HT-29 (cell line): Measurements from ENCODE around the gene CPEB3. TPM values are rescaled to one million over a fixed set of nuclear protein-coding genes. Genes with fewer than 3 reads are reported as not detected.
"Not testable (repeated sequence)": the region's sequence is repeated elsewhere in the genome, so short reads cannot be mapped to it uniquely, and the experiment has no call there.

Experiments
- DNase-seq: peaks from one replicate; pipeline ENCODE4 v3.0.0-alpha.2; 2015; ENCODE audit warnings: low spot score
- total RNA-seq: library from RNA; depleted of rRNA; stranded (reverse); fragments of >200 nt; shearing (Covaris generic); gene quantifications from 2 replicates; pipeline ENCODE4 v1.2.3, GENCODE V29; 2014

Gene CPEB3
- total RNA-seq, 1 experiment from 2014 or later: 0.74 TPM

DNA sequence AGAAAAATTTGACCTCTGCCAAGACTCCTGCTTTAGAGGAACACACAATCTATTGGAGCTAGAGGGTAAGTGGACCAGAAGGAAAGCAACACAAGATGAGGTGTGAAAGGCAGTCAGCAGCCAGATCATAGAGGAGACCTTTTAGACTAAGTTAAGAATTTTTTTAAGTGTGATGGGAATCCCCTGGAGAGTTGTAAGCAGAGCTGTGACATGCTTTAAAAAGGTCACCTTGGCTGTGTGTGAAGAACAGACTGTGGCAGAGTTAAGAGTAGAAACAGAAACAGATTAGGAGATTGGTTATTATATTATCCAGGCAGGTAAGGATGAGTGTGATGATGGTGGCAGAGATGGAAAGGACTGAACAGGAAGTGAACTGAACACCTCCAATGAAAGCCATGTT lies 23.5 kb downstream of the CPEB3 start:
- no peak for DNase-seq

DNA sequence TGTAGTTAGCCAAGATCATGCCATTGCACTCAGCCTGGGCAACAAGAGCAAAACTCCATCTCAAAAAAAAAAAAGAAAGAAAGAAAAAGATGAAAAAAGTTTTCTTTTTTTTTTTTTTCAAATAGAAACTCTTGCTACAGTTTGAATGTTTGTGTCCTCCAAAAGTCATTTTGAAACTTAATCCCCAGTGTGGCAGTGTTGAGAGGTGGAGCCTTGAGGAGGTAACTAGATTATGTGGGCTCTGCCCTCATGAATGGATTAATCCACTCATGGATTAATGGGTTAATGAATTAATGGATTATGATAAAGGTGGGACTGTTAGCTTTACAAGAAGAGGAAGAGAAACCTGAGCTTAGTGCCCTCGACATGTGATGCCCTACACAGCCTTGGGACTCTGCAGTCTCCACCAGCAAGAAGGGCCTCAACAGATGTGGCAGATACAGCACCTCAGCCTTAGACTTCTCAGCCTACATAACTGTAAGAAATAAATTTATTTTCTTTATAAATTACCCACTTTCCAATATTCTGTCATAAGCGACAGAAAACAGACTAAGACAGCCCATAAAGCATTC lies 25.1 kb downstream of the CPEB3 start:
- no peak for DNase-seq

- no peak for DNase-seq
Observed at GRCh38 chr10:92264249-92264648, 26.6 kb downstream of the CPEB3 start.

DNA sequence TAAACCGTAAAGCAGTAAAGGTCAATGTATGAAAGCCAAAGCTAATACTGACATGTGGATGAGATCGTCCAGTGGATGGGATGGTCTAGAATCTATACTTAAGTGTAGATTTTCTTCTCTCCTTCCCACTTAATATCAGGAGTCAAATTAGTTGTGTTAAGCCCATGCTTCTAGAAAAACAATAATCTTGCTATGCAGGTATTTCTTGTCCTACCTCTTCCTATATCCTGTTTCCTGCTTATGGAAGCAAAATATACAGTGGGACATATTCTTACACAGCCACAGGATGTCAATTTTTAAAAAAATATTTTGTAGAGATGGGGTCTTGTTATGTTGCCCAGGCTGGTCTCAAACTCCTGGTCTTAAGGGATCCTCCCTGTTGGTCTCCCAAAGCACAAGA lies 27.5 kb downstream of the CPEB3 start:
- DNase-seq: no peak

GRCh38 chr10:92248566-92248965 lies 42.3 kb downstream of the CPEB3 start:
- no peak for DNase-seq

DNA sequence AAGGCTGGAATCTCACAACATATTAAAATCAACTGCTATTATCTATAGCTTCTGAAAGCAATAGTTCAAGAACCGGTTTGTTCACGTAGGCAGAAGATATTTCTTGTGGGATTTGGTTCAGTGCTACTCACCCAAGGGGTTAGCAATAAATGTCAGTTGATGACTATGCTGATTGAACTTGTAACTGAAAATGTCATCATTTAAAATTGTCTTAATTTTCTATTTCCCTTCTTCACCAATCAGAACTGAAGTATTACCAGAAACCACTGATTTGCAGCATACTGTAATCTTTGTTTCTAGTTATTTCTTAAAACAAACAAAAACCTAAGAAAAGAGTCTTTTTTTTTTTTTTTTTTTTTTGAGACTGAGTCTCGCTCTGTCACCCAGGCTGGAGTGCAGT lies 46.1 kb downstream of the CPEB3 start:
- no peak for DNase-seq

GRCh38 chr10:92242910-92243671 lies 47.8 kb downstream of the CPEB3 start:
- peak; percentile 71 for DNase-seq

DNA sequence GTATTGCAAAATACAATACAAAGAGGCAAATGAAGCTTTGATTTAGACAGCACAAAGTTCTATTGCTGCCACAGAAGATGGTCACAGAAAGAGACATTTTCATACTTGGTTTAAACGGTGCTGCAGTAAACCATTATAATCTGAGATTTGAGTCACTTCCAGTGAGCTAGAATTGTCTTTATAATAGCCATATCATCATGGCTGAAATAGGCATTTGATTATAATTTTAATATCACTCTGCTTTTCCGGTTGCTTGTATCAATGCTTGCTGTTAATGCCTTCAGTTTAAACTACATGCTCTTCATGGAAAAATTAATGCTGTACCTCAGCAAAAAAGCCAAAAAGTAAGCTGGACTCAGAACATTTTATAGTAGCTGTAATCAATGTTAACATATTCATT lies 48.5 kb downstream of the CPEB3 start:
- DNase-seq: no peak

- no peak for DNase-seq
Observed at GRCh38 chr10:92241501-92241900, 49.4 kb downstream of the CPEB3 start.

- DNase-seq: peak; percentile 27
Observed at GRCh38 chr10:92241158-92241500, 49.7 kb downstream of the CPEB3 start.

GRCh38 chr10:92240289-92241157 lies 50.4 kb downstream of the CPEB3 start:
- peak; percentile 76 for DNase-seq

- DNase-seq: peak; percentile 39
Observed at GRCh38 chr10:92239600-92240288, 51.1 kb downstream of the CPEB3 start.

DNA sequence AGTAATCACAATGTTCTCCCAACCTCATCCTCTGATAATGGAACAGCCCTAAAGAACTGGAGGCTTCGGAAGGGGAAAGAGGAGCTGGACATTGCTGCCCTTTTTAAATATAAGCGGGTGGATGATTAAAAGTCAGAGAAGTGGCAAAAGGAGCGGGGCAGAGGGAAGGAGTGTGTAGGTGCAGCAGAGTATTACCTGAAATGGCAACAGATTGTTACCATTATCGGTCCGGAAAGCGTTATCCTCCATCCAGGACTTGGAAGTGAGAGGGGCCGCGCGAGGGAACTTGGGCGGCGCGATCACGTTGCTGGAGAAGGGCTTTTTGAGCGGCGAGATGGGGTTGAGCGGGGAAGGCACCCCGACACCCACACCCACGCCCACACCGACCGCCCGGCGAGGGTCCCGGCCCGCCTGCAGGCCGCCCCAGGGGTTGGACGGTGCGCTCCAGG lies 51.7 kb downstream of the CPEB3 start:
- peak; percentile 17 for DNase-seq

GRCh38 chr10:92238586-92239098 lies 52.2 kb downstream of the CPEB3 start:
- DNase-seq: peak; percentile 3

DNA sequence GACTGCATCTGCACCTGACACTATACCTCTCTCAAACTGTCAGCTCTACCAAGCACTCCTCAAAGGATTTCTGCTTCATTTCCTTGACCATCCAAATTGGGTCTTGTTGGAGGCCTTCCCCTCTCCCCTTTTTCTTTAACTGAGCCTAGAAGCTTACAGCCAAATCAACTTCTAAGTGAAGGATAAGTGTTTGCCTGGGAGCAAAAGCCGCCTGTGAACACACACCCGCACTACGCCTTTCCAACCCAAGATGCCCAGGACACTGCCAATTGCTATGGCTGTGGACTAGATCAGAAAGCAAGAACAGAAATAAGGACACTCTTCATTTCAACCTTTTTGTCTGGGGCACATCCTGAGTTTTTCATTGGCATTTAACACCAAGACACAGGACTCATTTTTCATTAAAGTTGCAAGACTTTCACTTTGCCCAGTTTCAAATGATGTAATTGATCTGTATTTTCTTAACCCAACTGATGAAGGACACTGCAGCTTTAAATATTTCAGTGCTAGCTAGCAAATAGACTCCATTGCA lies 52.8 kb downstream of the CPEB3 start:
- DNase-seq: no peak

GRCh38 chr10:92231196-92231595 lies 59.7 kb downstream of the CPEB3 start:
- no peak for DNase-seq

DNA sequence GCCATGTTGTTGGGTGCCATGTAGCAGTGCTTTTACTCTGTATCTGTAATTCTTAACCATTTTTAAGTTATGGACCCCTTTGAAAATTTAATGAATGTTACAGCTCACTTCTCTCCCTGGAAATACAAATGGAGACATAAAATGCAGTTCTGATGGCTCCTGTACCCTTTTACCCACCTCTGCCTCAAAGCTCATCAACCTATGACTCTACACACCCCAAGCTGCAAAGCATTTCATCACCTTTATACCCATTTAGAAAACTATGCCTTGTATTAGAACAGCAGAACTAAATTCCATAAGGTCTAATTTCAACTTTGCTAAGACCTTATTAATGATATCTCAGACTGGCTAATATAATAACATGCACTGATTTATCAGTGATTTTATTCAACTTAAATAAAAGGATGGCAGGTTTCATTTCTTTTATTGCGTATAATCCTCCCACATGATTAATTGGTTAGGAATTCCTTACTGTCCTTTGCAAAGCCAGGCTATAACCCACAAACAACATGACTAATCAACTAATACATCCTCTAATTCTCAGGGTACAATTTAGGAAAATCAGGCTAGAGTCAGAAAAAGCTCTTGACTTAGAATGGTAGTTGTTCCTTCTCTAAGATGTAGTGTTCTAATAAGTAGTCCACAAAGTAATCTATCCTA lies 68.1 kb downstream of the CPEB3 start:
- peak; percentile 42 for DNase-seq

DNA sequence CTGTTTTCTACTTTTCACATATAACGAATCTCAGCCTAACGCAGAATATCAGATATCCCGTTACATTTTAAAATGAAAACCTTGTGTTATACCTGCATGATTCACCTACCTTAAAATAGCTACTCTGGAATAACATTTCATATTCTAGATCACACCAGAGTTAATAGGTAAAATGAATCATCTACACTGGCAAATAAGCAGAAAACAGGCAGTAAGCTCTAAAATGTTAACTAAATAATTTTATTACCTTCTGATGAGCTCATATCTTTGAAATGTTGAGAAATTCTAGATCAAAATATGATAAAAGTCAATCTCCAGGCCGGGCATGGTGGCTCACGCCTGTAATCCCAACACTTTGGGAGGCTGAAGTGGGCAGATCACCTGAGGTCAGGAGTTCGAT lies 71.3 kb downstream of the CPEB3 start:
- no peak for DNase-seq

DNA sequence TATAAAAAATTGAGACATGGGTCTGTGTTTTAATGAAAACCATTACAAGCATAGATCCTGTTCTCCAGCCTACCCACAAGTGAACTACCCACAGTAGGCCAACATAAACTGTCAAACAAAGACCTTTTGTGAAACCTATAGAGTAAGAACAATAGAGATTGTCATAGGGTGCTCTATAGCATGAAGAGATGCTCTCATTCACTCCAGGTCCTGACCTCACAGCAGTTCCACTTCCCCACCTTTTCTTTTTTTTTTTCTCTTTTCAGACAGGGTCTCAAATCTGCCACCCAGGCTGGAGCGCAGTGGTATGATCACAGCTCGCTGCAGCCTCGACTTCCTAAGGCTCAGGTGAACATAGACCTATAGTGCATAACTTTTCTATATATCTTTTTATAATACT lies 72.3 kb downstream of the CPEB3 start:
- no peak for DNase-seq

- peak; percentile 63 for DNase-seq
Observed at GRCh38 chr10:92216608-92217007, 74.3 kb downstream of the CPEB3 start.

GRCh38 chr10:92215222-92215621 lies 75.7 kb downstream of the CPEB3 start:
- DNase-seq: not testable (repeated sequence)
